Loucy (cell line): ENCODE data around the gene NCOA7.

ENCODE experiments used
- H2AFZ ChIP-seq: fragments of 200-600 bp; sonication (generic); 2 replicates; pipeline ENCODE4 v1.6.0; 2016; ENCODE audit warnings: antibody characterized with exemption, mild to moderate bottlenecking, low read length, moderate library complexity
- H3F3A ChIP-seq: fragments of 200-600 bp; 2 replicates; pipeline ENCODE4 v1.6.0; 2016; ENCODE audit warnings: antibody characterized with exemption, low read depth, mild to moderate bottlenecking
- H3K27me3 ChIP-seq: fragments of 200-600 bp; sonication (generic); 2 replicates; pipeline ENCODE4 v1.6.1; 2014; ENCODE audit warnings: low read length, mild to moderate bottlenecking; ENCODE audit not compliant: insufficient read depth, poor library complexity, severe bottlenecking
- H3K36me3 ChIP-seq: fragments of 200-600 bp; sonication (generic); 2 replicates; pipeline ENCODE4 v1.6.1; 2016; ENCODE audit warnings: low read length; ENCODE audit not compliant: insufficient read depth
- H3K4me1 ChIP-seq: fragments of 200-600 bp; sonication (generic); 2 replicates; pipeline ENCODE4 v1.5.1; 2014; ENCODE audit warnings: low read length, mild to moderate bottlenecking; ENCODE audit not compliant: insufficient read depth, poor library complexity, severe bottlenecking
- H3K4me2 ChIP-seq: fragments of 200-600 bp; sonication (generic); 2 replicates; pipeline ENCODE4 v1.6.0; 2014; ENCODE audit warnings: antibody characterized with exemption, low read length, low read depth, mild to moderate bottlenecking; ENCODE audit not compliant: poor library complexity, severe bottlenecking
- H3K4me3 ChIP-seq: fragments of 200-600 bp; sonication (generic); 2 replicates; pipeline ENCODE4 v1.5.1; 2014; ENCODE audit warnings: low read length, mild to moderate bottlenecking, mixed read lengths; ENCODE audit not compliant: poor library complexity, severe bottlenecking
- H3K79me2 ChIP-seq: fragments of 200-600 bp; sonication (generic); 2 replicates; pipeline ENCODE4 v1.6.1; 2014; ENCODE audit warnings: low read length; ENCODE audit not compliant: insufficient read depth
- H3K9ac ChIP-seq: fragments of 200-600 bp; sonication (generic); 2 replicates; pipeline ENCODE4 v1.6.0; 2014; ENCODE audit warnings: mild to moderate bottlenecking, low read depth, low read length, moderate library complexity; ENCODE audit not compliant: poor library complexity, severe bottlenecking
- H3K9me2 ChIP-seq: fragments of 200-600 bp; sonication (generic); replicated peaks from 2 replicates; pipeline ENCODE4 v1.6.1; 2016; ENCODE audit warnings: low read depth, low read length, mixed read lengths
- H3K9me3 ChIP-seq: fragments of 200-600 bp; sonication (generic); 2 replicates; pipeline ENCODE4 v1.6.1; 2014; ENCODE audit warnings: mild to moderate bottlenecking, antibody characterized with exemption, low read length, low read depth; ENCODE audit not compliant: insufficient read depth
- H4K20me1 ChIP-seq: fragments of 200-600 bp; sonication (generic); 2 replicates; pipeline ENCODE4 v1.6.0; 2014; ENCODE audit warnings: antibody characterized with exemption, low read length, mild to moderate bottlenecking; ENCODE audit not compliant: insufficient read depth, poor library complexity, severe bottlenecking
- CTCF ChIP-seq: fragments of 200-600 bp; sonication (generic); conservative IDR thresholded peaks from 2 replicates; pipeline ENCODE4 v1.5.1; 2014; ENCODE audit warnings: mild to moderate bottlenecking, antibody characterized with exemption, low read length
- EZH2phosphoT487 ChIP-seq: fragments of 200-600 bp; IDR thresholded peaks from 2 replicates; pipeline ENCODE4 v1.6.1; 2018; ENCODE audit warnings: antibody characterized with exemption, mild to moderate bottlenecking, moderate library complexity, borderline replicate concordance

The NCOA7 gene

GRCh38 chr6:125748406-125749172 lies 42.2 kb upstream of the NCOA7 start:
- H3F3A ChIP-seq: no peaks in the 10 kb centered on the region
- H3K27me3 ChIP-seq: peaks cover under 1% of the 10 kb centered on the region
- no peaks in the 10 kb centered on the region for H3K79me2 ChIP-seq
- TF ChIP-seq CTCF: no peak
- TF ChIP-seq EZH2phosphoT487: no peak
- no peaks in the 10 kb centered on the region for H4K20me1 ChIP-seq
- H3K9ac ChIP-seq: no peak overlapping the region
- H3K4me2 ChIP-seq: no peak overlapping the region
- H3K4me1 ChIP-seq: no peaks in the 10 kb centered on the region
- no peaks in the 10 kb centered on the region for H3K9me2 ChIP-seq
- H3K36me3 ChIP-seq: no peaks in the 10 kb centered on the region
- no peak overlapping the region for H2AFZ ChIP-seq
- no peak overlapping the region for H3K4me3 ChIP-seq
- no peaks in the 10 kb centered on the region for H3K9me3 ChIP-seq

- no peaks in the 10 kb centered on the region for H3K4me1 ChIP-seq
- H3K27me3 ChIP-seq: no peaks in the 10 kb centered on the region
- H3K4me2 ChIP-seq: no peak within 1 kb of the TSS
- no peaks in the 10 kb centered on the region for H4K20me1 ChIP-seq
- H3K36me3 ChIP-seq: no peaks in the 10 kb centered on the region
- H3K79me2 ChIP-seq: no peaks in the 10 kb centered on the region
- no peak within 1 kb of the TSS for H3K4me3 ChIP-seq
- no peaks in the 10 kb centered on the region for H3K9me3 ChIP-seq
- H3K9me2 ChIP-seq: no peaks in the 10 kb centered on the region
- no peak within 1 kb of the TSS for H3K9ac ChIP-seq
- no peaks in the 10 kb centered on the region for H3F3A ChIP-seq
- TF ChIP-seq EZH2phosphoT487 (no peak), CTCF (no peak)
- H2AFZ ChIP-seq: no peak within 1 kb of the TSS
Measured at GRCh38 chr6:125749173-125749864, 41.4 kb upstream of the NCOA7 start, which contains the start of gene HEY2. TSS of gene HEY2 (plus strand) at chr6:125749632. CDS start at chr6:125749777, 145 bp downstream.

GRCh38 chr6:125749865-125750691 lies 40.7 kb upstream of the NCOA7 start:
- Histone ChIP-seq H3K36me3 (no peaks in the 10 kb centered on the region), H3K9ac (no peak overlapping the region), H3K27me3 (peaks cover 4% of the 10 kb centered on the region), H3K4me2 (no peak overlapping the region), H3K79me2 (no peaks in the 10 kb centered on the region), H4K20me1 (no peaks in the 10 kb centered on the region), H3K4me1 (no peaks in the 10 kb centered on the region), H3K9me2 (no peaks in the 10 kb centered on the region), H3K9me3 (no peaks in the 10 kb centered on the region), H3F3A (no peaks in the 10 kb centered on the region), H3K4me3 (no peak overlapping the region), H2AFZ (no peak overlapping the region)
- no peak for TF ChIP-seq CTCF
- TF ChIP-seq EZH2phosphoT487: no peak
